ENCODE measurements around the gene AMPD2. TPM values are rescaled to one million over a fixed set of nuclear protein-coding genes. Genes with fewer than 3 reads are reported as not detected.

AMPD2 gene
- total RNA-seq, 2 donors from 2014 or later = 40.1 to 72.3 TPM

GRCh38 chr1:109629372-109630030 is 9.9 kb downstream of the AMPD2 start:
- peak; percentile 2 for DNase-seq (ENCODE audit: low spot score)
- Histone ChIP-seq H3K27ac (no peak overlapping the region), H3K4me1 (replicated peaks) (peaks cover 14% of the 10 kb centered on the region), H3K27me3 (replicated peaks; ENCODE audit: insufficient read depth) (no peaks in the 10 kb centered on the region), H3K36me3 (no peaks in the 10 kb centered on the region), H3K4me3 (no peak overlapping the region), H3K9me3 (no peaks in the 10 kb centered on the region)
- TF ChIP-seq POLR2AphosphoS5 (IDR thresholded peaks at IDR 0.05) = no peak
- TF ChIP-seq CTCF (IDR thresholded peaks at IDR 0.05) = no peak
- no peak for TF ChIP-seq POLR2A (IDR thresholded peaks at IDR 0.05)
- intact Hi-C loops (cut with DNase I) = loop anchor here (5.0 kb wide), 1 partner anchor 82 kb away; the partner anchor contains the start of gene GNAI3
- WGBS = 84% methylated on average over 10 of the region's 10 CpGs

GRCh38 chr1:109630081-109630897 is 10.7 kb downstream of the AMPD2 start:
- Histone ChIP-seq H3K4me1 (replicated peaks) (peaks cover 14% of the 10 kb centered on the region), H3K4me3 (no peak overlapping the region), H3K9me3 (no peaks in the 10 kb centered on the region), H3K36me3 (no peaks in the 10 kb centered on the region), H3K27me3 (replicated peaks; ENCODE audit: insufficient read depth) (no peaks in the 10 kb centered on the region), H3K27ac (no peak overlapping the region)
- 90% methylated on average over 22 of the region's 30 CpGs for WGBS
- intact Hi-C loops (cut with DNase I) = loop anchor here (5.0 kb wide), 1 partner anchor 83 kb away; the partner anchor contains the start of gene GNAI3
- peak; percentile 3 for DNase-seq (ENCODE audit: low spot score)
- no peak for TF ChIP-seq POLR2A (IDR thresholded peaks at IDR 0.05)
- TF ChIP-seq POLR2AphosphoS5 (IDR thresholded peaks at IDR 0.05) = no peak
- peak in 2 of 4 experiments; percentile 7 to 30 for TF ChIP-seq CTCF (IDR thresholded peaks at IDR 0.05)

GRCh38 chr1:109630898-109631512 is 11.4 kb downstream of the AMPD2 start:
- peak; percentile 3 for DNase-seq (ENCODE audit: low spot score)
- Histone ChIP-seq H3K36me3 (no peaks in the 10 kb centered on the region), H3K4me1 (replicated peaks) (peaks cover 14% of the 10 kb centered on the region), H3K9me3 (no peaks in the 10 kb centered on the region), H3K27me3 (replicated peaks; ENCODE audit: insufficient read depth) (no peaks in the 10 kb centered on the region), H3K4me3 (no peak overlapping the region), H3K27ac (peak overlapping the region; percentile 40 to 86)
- intact Hi-C loops (cut with DNase I) = loop anchor here (5.0 kb wide), 1 partner anchor 84 kb away; the partner anchor contains the start of gene GNAI3
- no peak for TF ChIP-seq CTCF (IDR thresholded peaks at IDR 0.05)
- 82% methylated on average over 14 of the region's 14 CpGs for WGBS

- Histone ChIP-seq H3K27me3 (replicated peaks; ENCODE audit: insufficient read depth) (no peaks in the 10 kb centered on the region), H3K36me3 (no peaks in the 10 kb centered on the region), H3K27ac (peak overlapping the region; percentile 82 to 86), H3K4me3 (no peak overlapping the region), H3K9me3 (no peaks in the 10 kb centered on the region), H3K4me1 (replicated peaks) (peaks cover 14% of the 10 kb centered on the region)
- DNase-seq (ENCODE audit: low spot score) = peak; percentile 3
- WGBS = 58% methylated on average over 16 of the region's 16 CpGs
- intact Hi-C loops (cut with DNase I) = loop anchor here (5.0 kb wide), 1 partner anchor 85 kb away; the partner anchor contains the start of gene GNAI3
- no peak for TF ChIP-seq POLR2AphosphoS5 (IDR thresholded peaks at IDR 0.05)
- TF ChIP-seq POLR2A (IDR thresholded peaks at IDR 0.05) = no peak
- TF ChIP-seq CTCF (IDR thresholded peaks at IDR 0.05) = no peak
Observed at GRCh38 chr1:109631513-109632505, 12.2 kb downstream of the AMPD2 start.

Measured in prostate gland (tissue), 2 donors.